ENCODE results near the gene FOCAD.

- TF ChIP-seq CTCF (IDR thresholded peaks at IDR 0.05; ENCODE audit: insufficient read depth, low read depth, low read length): no peak
- TF ChIP-seq EZH2 (IDR thresholded peaks at IDR 0.05; ENCODE audit: insufficient read depth, low read length): no peak
These were observed 1.0 kb downstream of the FOCAD start for GRCh38 chr9:20684875-20685696.
